HEK293 (cell line): ENCODE measurements around the gene PRCD.

Experiments
- CTCF ChIA-PET: fragments of 350-600 bp; formaldehyde crosslinking; extraction: SDS; loops from one replicate; lab custom pipeline; 2021; ENCODE audit warnings: antibody characterized with exemption; lab: Yijun Ruan, JAX
- POLR2A ChIA-PET: fragments of 300-600 bp; formaldehyde crosslinking; extraction: SDS; loops from one replicate; lab custom pipeline; 2020; ENCODE audit warnings: antibody characterized with exemption, inconsistent platforms; lab: Yijun Ruan, JAX
- H3K27ac ChIP-seq: fragments of 200-500 bp; sonication (Bioruptor generic); 2 replicates; pipeline ENCODE4 v1.5.1; 2014; ENCODE audit warnings: low read depth, low read length, control low read depth, inconsistent platforms; ENCODE audit errors: extremely low read depth
- H3K36me3 ChIP-seq, 2 experiments: fragments of 200-500 bp in 1 of 2; sonication (Bioruptor generic) in 1 of 2; 1 replicate in 1 of 2; 2 replicates in 1 of 2; pipeline ENCODE4 v1.5.1; 2014 to 2017; ENCODE audit warnings: inconsistent platforms in 2 of 2, low read length in 2 of 2; ENCODE audit not compliant: control insufficient read depth in 2 of 2, insufficient read depth in 1 of 2
- H3K4me1 ChIP-seq: fragments of 200-500 bp; sonication (Bioruptor generic); 2 replicates; pipeline ENCODE4 v1.5.1; 2014; ENCODE audit warnings: mild to moderate bottlenecking, low read length, inconsistent platforms; ENCODE audit not compliant: control insufficient read depth, insufficient read depth
- H3K4me3 ChIP-seq: 2 replicates; pipeline ENCODE4 v1.5.1; 2011; ENCODE audit warnings: low read depth, mild to moderate bottlenecking, control low read depth, low read length, moderate library complexity
- H3K9me3 ChIP-seq: fragments of 200-500 bp; sonication (Bioruptor generic); 2 replicates; pipeline ENCODE4 v1.5.1; 2014; ENCODE audit warnings: low read depth, low read length, inconsistent platforms; ENCODE audit not compliant: control insufficient read depth, insufficient read depth
- KLF1 ChIP-seq: fragments of 450-650 bp; formaldehyde crosslinking; IDR thresholded peaks from 2 replicates; pipeline ENCODE4 v1.5.1; 2016; ENCODE audit warnings: missing biosample characterization, missing genetic modification characterization
- SP3 ChIP-seq: fragments of 450-650 bp; formaldehyde crosslinking; IDR thresholded peaks from 2 replicates; pipeline ENCODE4 v1.5.1; 2016; ENCODE audit warnings: missing biosample characterization, missing genetic modification characterization
- TCF7L2 ChIP-seq: IDR thresholded peaks from 2 replicates; pipeline ENCODE4 v1.6.1; 2011; ENCODE audit warnings: low read depth, mild to moderate bottlenecking, inconsistent platforms, low read length, moderate library complexity, borderline replicate concordance
- ZBTB48 ChIP-seq: fragments of 450-650 bp; formaldehyde crosslinking; IDR thresholded peaks from 2 replicates; pipeline ENCODE4 v1.5.1; 2016; ENCODE audit warnings: missing biosample characterization, missing genetic modification characterization
- ZFHX2 ChIP-seq: fragments of 450-650 bp; formaldehyde crosslinking; conservative IDR thresholded peaks from 2 replicates; pipeline ENCODE4 v1.5.1; 2016; ENCODE audit warnings: missing biosample characterization, missing genetic modification characterization
- ZFP69B ChIP-seq: fragments of 450-650 bp; formaldehyde crosslinking; IDR thresholded peaks from 2 replicates; pipeline ENCODE4 v1.5.1; 2016; ENCODE audit warnings: missing biosample characterization, missing genetic modification characterization
- ZNF138 ChIP-seq: fragments of 450-650 bp; formaldehyde crosslinking; IDR thresholded peaks from 2 replicates; pipeline ENCODE4 v1.5.1; 2016; ENCODE audit warnings: missing biosample characterization, missing genetic modification characterization, borderline replicate concordance
- ZNF274 ChIP-seq, 2 experiments: fragments of 200-500 bp in 1 of 2; fragments of 450-650 bp in 1 of 2; sonication (Bioruptor generic) in 1 of 2; formaldehyde crosslinking in 1 of 2; IDR thresholded peaks; 2 replicates each; pipeline versions ENCODE4 v1.5.1 to v1.6.1; 2014 to 2016; ENCODE audit warnings: borderline replicate concordance in 1 of 2, inconsistent platforms in 1 of 2, low read length in 1 of 2, missing biosample characterization in 1 of 2, missing genetic modification characterization in 1 of 2
- ZNF341 ChIP-seq: fragments of 450-650 bp; formaldehyde crosslinking; IDR thresholded peaks from 2 replicates; pipeline ENCODE4; 2016; ENCODE audit warnings: low read depth, missing biosample characterization, missing genetic modification characterization
- ZNF600 ChIP-seq: fragments of 450-650 bp; formaldehyde crosslinking; IDR thresholded peaks from 2 replicates; pipeline ENCODE4 v1.5.1; 2016; ENCODE audit warnings: missing biosample characterization, missing genetic modification characterization
- ZNF768 ChIP-seq: fragments of 450-650 bp; formaldehyde crosslinking; IDR thresholded peaks from 2 replicates; pipeline ENCODE4 v1.5.1; 2018; ENCODE audit warnings: missing biosample characterization, mild to moderate bottlenecking, missing genetic modification characterization
- TF ChIP-seq, protein P1 (sequence below): fragments of 450-650 bp; formaldehyde crosslinking; conservative IDR thresholded peaks from 2 replicates; pipeline ENCODE4 v1.5.1; 2016; ENCODE audit warnings: low read depth, missing biosample characterization, missing genetic modification characterization
- TF ChIP-seq, protein P2 (sequence below): fragments of 450-650 bp; formaldehyde crosslinking; IDR thresholded peaks from 2 replicates; pipeline ENCODE4 v1.5.1; 2017; ENCODE audit warnings: missing biosample characterization, mild to moderate bottlenecking, missing genetic modification characterization, moderate library complexity
- TF ChIP-seq, protein P3 (sequence below): fragments of 450-650 bp; formaldehyde crosslinking; IDR thresholded peaks from 2 replicates; pipeline ENCODE4 v1.5.1; 2017; ENCODE audit warnings: missing biosample characterization, missing genetic modification characterization
- TF ChIP-seq, protein P4 (sequence below): fragments of 450-650 bp; formaldehyde crosslinking; IDR thresholded peaks from 2 replicates; pipeline ENCODE4 v1.5.1; 2016; ENCODE audit warnings: missing biosample characterization, missing genetic modification characterization
- TF ChIP-seq, protein P5 (sequence below): fragments of 450-650 bp; formaldehyde crosslinking; IDR thresholded peaks from 2 replicates; pipeline ENCODE4 v1.5.1; 2017; ENCODE audit warnings: missing biosample characterization, missing genetic modification characterization

The PRCD gene

DNA sequence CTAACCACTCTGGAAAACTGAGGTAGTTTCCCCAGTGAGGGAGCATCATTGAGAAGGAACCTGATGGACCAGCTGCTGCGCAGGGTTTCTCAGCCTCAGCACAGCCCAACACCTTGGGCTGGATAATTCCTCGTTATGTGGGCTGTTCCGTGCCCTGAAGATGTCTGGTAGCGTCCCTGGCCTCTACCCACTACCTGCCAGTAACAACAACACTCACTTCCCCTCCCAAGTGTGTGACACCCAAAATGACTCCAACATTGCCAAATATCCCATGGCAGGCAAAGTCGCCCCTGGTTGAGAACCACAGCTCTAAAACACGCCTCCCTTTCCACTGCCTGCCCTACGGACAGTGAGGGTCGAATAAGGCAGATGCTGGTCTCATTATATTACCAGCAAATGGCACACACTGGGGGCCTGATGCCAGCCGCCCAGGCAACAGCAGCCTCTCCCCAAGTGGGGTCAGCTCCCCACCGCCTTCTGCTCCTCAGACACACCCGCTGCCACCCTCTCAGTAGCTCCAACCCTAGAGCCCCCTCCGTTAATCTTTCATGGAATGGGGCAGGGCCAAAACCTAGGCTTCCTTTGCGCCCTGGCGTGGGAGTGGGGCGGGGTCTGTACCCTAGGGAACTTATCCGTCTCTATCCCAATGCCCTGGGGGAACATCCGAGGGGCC lies 39.6 kb upstream of the PRCD start:
- Histone ChIP-seq H3K4me1 (peaks cover 21% of the 10 kb centered on the region), H3K9me3 (no peaks in the 10 kb centered on the region), H3K27ac (no peak overlapping the region; the same call in 1 of the 2 replicates), H3K4me3 (peak overlapping the region; percentile 66), H3K36me3 (no peaks in the 10 kb centered on the region)
- TF ChIP-seq, protein P1, sequence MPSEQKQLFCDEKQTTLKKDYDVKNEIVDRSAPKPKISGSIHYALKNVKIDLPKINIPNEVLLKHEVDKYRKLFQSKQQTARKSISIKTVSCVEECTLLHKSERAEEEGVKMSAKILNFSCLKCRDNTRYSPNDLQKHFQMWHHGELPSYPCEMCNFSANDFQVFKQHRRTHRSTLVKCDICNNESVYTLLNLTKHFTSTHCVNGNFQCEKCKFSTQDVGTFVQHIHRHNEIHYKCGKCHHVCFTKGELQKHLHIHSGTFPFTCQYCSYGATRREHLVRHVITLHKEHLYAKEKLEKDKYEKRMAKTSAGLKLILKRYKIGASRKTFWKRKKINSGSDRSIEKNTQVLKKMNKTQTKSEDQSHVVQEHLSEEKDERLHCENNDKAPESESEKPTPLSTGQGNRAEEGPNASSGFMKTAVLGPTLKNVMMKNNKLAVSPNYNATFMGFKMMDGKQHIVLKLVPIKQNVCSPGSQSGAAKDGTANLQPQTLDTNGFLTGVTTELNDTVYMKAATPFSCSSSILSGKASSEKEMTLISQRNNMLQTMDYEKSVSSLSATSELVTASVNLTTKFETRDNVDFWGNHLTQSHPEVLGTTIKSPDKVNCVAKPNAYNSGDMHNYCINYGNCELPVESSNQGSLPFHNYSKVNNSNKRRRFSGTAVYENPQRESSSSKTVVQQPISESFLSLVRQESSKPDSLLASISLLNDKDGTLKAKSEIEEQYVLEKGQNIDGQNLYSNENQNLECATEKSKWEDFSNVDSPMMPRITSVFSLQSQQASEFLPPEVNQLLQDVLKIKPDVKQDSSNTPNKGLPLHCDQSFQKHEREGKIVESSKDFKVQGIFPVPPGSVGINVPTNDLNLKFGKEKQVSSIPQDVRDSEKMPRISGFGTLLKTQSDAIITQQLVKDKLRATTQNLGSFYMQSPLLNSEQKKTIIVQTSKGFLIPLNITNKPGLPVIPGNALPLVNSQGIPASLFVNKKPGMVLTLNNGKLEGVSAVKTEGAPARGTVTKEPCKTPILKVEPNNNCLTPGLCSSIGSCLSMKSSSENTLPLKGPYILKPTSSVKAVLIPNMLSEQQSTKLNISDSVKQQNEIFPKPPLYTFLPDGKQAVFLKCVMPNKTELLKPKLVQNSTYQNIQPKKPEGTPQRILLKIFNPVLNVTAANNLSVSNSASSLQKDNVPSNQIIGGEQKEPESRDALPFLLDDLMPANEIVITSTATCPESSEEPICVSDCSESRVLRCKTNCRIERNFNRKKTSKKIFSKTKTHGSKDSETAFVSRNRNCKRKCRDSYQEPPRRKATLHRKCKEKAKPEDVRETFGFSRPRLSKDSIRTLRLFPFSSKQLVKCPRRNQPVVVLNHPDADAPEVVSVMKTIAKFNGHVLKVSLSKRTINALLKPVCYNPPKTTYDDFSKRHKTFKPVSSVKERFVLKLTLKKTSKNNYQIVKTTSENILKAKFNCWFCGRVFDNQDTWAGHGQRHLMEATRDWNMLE (tag by site-specific recombination) = no peak
- TF ChIP-seq ZNF768 (tag by site-specific recombination) = no peak
- TF ChIP-seq, protein P2, sequence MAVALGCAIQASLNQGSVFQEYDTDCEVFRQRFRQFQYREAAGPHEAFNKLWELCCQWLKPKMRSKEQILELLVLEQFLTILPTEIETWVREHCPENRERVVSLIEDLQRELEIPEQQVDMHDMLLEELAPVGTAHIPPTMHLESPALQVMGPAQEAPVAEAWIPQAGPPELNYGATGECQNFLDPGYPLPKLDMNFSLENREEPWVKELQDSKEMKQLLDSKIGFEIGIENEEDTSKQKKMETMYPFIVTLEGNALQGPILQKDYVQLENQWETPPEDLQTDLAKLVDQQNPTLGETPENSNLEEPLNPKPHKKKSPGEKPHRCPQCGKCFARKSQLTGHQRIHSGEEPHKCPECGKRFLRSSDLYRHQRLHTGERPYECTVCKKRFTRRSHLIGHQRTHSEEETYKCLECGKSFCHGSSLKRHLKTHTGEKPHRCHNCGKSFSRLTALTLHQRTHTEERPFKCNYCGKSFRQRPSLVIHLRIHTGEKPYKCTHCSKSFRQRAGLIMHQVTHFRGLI (tag by site-specific recombination) = peak; percentile 69
- no peak for TF ChIP-seq TCF7L2
- TF ChIP-seq, protein P3, sequence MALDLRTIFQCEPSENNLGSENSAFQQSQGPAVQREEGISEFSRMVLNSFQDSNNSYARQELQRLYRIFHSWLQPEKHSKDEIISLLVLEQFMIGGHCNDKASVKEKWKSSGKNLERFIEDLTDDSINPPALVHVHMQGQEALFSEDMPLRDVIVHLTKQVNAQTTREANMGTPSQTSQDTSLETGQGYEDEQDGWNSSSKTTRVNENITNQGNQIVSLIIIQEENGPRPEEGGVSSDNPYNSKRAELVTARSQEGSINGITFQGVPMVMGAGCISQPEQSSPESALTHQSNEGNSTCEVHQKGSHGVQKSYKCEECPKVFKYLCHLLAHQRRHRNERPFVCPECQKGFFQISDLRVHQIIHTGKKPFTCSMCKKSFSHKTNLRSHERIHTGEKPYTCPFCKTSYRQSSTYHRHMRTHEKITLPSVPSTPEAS (tag by site-specific recombination) = no peak
- no peak for TF ChIP-seq ZNF274 (IDR thresholded peaks at IDR 0.05; ENCODE audit: low read length)
- no peak for TF ChIP-seq ZNF274 (tag by site-specific recombination; IDR thresholded peaks at IDR 0.05; ENCODE audit: borderline replicate concordance)
- 0 out of 2 replicates have a peak, but pooled peaks have one; percentile 36 for TF ChIP-seq SP3 (tag by site-specific recombination)
- TF ChIP-seq ZNF341 (tag by site-specific recombination) = peak; percentile 29; the same call in 1 of the 2 replicates
- peak; percentile 37; the same call in 1 of the 2 replicates for TF ChIP-seq ZFHX2 (tag by site-specific recombination)
- TF ChIP-seq, protein P4, sequence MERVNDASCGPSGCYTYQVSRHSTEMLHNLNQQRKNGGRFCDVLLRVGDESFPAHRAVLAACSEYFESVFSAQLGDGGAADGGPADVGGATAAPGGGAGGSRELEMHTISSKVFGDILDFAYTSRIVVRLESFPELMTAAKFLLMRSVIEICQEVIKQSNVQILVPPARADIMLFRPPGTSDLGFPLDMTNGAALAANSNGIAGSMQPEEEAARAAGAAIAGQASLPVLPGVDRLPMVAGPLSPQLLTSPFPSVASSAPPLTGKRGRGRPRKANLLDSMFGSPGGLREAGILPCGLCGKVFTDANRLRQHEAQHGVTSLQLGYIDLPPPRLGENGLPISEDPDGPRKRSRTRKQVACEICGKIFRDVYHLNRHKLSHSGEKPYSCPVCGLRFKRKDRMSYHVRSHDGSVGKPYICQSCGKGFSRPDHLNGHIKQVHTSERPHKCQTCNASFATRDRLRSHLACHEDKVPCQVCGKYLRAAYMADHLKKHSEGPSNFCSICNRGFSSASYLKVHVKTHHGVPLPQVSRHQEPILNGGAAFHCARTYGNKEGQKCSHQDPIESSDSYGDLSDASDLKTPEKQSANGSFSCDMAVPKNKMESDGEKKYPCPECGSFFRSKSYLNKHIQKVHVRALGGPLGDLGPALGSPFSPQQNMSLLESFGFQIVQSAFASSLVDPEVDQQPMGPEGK (tag by site-specific recombination) = peak; percentile 42; the same call in 1 of the 2 replicates
- TF ChIP-seq ZFP69B (tag by site-specific recombination) = no peak
- TF ChIP-seq ZBTB48 (tag by site-specific recombination) = no peak
- TF ChIP-seq KLF1 = peak; percentile 43; the same call in 1 of the 2 replicates
- TF ChIP-seq ZNF600 (tag by site-specific recombination) = peak; percentile 85
- TF ChIP-seq ZNF138 = no peak
- TF ChIP-seq, protein P5, sequence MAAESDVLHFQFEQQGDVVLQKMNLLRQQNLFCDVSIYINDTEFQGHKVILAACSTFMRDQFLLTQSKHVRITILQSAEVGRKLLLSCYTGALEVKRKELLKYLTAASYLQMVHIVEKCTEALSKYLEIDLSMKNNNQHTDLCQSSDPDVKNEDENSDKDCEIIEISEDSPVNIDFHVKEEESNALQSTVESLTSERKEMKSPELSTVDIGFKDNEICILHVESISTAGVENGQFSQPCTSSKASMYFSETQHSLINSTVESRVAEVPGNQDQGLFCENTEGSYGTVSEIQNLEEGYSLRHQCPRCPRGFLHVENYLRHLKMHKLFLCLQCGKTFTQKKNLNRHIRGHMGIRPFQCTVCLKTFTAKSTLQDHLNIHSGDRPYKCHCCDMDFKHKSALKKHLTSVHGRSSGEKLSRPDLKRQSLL (tag by site-specific recombination) = no peak
- ChIA-PET POLR2A (interaction anchor here (0.6 to 1.1 kb wide), 4 partner anchors 51 to 295 kb away, joined by 3 to 4 read pairs (median 3); no protein-coding TSS in a partner anchor), CTCF (interaction anchor here (0.7 to 3.6 kb wide), 5 partner anchors 34 to 221 kb away, joined by 3 to 15 read pairs (median 5); partner anchors contain the start of gene AANAT)
